ENCODE results near the gene RAB30. TPM values are rescaled to one million over a fixed set of nuclear protein-coding genes. Genes with fewer than 3 reads are reported as not detected.

The RAB30 gene
- total and polyA plus RNA-seq, 2 experiments from 2014 or later, result 2.5 to 10.2 TPM

GRCh38 chr11:83088965-83089364 is 17.3 kb upstream of the RAB30 start:
- H3K79me2 ChIP-seq, result no peaks in the 10 kb centered on the region
- no peak overlapping the region for H3K4me2 ChIP-seq
- peaks cover 17% of the 10 kb centered on the region for H3K4me1 ChIP-seq (ENCODE audit: insufficient read depth)
- H3K4me3 ChIP-seq, result no peak overlapping the region
- no peaks in the 10 kb centered on the region for H3K36me3 ChIP-seq (replicated peaks; ENCODE audit: insufficient read depth, low read depth)
- no peak overlapping the region for H2AFZ ChIP-seq
- 91% methylated on average over 2 of the region's 2 CpGs for WGBS (ENCODE audit: low lambda C conversion rate, missing lambda C conversion rate)
- no peaks in the 10 kb centered on the region for H4K20me1 ChIP-seq (ENCODE audit: insufficient read depth, poor library complexity, severe bottlenecking)
- no peak for DNase-seq (ENCODE audit: low spot score)
- no peak overlapping the region for H3K27ac ChIP-seq
- H3K9me2 ChIP-seq (replicated peaks; ENCODE audit: insufficient read depth), result no peaks in the 10 kb centered on the region
- no peaks in the 10 kb centered on the region for H3K9me3 ChIP-seq (ENCODE audit: low read depth)
- no peak for TF ChIP-seq EZH2phosphoT487 (IDR thresholded peaks at IDR 0.05; ENCODE audit: low read depth, severe bottlenecking, unreplicated experiment)
- TF ChIP-seq, protein P1, sequence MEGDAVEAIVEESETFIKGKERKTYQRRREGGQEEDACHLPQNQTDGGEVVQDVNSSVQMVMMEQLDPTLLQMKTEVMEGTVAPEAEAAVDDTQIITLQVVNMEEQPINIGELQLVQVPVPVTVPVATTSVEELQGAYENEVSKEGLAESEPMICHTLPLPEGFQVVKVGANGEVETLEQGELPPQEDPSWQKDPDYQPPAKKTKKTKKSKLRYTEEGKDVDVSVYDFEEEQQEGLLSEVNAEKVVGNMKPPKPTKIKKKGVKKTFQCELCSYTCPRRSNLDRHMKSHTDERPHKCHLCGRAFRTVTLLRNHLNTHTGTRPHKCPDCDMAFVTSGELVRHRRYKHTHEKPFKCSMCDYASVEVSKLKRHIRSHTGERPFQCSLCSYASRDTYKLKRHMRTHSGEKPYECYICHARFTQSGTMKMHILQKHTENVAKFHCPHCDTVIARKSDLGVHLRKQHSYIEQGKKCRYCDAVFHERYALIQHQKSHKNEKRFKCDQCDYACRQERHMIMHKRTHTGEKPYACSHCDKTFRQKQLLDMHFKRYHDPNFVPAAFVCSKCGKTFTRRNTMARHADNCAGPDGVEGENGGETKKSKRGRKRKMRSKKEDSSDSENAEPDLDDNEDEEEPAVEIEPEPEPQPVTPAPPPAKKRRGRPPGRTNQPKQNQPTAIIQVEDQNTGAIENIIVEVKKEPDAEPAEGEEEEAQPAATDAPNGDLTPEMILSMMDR (IDR thresholded peaks at IDR 0.05; ENCODE audit: poor library complexity), result no peak
- TF ChIP-seq EZH2 (IDR thresholded peaks at IDR 0.05; ENCODE audit: borderline replicate concordance), result no peak
- H3K27me3 ChIP-seq, result no peaks in the 10 kb centered on the region

- no peak overlapping the region for H3K4me2 ChIP-seq
- TF ChIP-seq, protein P1 (IDR thresholded peaks at IDR 0.05; ENCODE audit: poor library complexity), result peak; percentile 47
- TF ChIP-seq EZH2 (IDR thresholded peaks at IDR 0.05; ENCODE audit: borderline replicate concordance) (no peak), EZH2phosphoT487 (IDR thresholded peaks at IDR 0.05; ENCODE audit: low read depth, severe bottlenecking, unreplicated experiment) (no peak)
- no peak overlapping the region for H3K4me3 ChIP-seq
- no peaks in the 10 kb centered on the region for H3K36me3 ChIP-seq (replicated peaks; ENCODE audit: insufficient read depth, low read depth)
- H3K4me1 ChIP-seq (ENCODE audit: insufficient read depth), result peaks cover 4% of the 10 kb centered on the region
- peak; percentile 12 for DNase-seq (ENCODE audit: low spot score)
- 13% methylated on average over 2 of the region's 2 CpGs for WGBS (ENCODE audit: low lambda C conversion rate, missing lambda C conversion rate)
- H3K9me3 ChIP-seq (ENCODE audit: low read depth), result no peaks in the 10 kb centered on the region
- H4K20me1 ChIP-seq (ENCODE audit: insufficient read depth, poor library complexity, severe bottlenecking), result no peaks in the 10 kb centered on the region
- H3K27ac ChIP-seq, result no peak overlapping the region
- H3K9me2 ChIP-seq (replicated peaks; ENCODE audit: insufficient read depth), result no peaks in the 10 kb centered on the region
- no peaks in the 10 kb centered on the region for H3K79me2 ChIP-seq
- no peak overlapping the region for H2AFZ ChIP-seq
- H3K27me3 ChIP-seq, result no peaks in the 10 kb centered on the region
Observed at GRCh38 chr11:83087035-83087434, 15.3 kb upstream of the RAB30 start.

DNA sequence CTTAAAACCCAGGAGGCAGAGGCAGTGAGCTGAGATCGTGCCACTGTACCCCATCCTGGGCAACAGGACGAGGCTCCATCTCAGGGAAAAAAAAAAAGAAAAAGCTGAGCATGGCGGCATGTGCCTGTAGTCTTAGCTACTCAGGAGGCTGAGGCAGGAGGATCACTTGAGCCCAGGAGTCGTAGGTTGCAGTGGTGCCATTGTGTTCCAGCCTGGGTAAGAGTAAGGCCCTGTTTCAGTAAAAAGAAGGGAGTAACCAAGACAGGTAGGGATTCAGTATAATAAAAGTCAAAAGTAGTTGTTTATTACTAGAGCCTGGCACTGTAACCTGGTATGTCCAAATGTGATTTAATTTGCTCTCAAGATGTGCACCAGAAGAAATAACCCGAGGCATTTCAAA is 8.1 kb upstream of the RAB30 start:
- H3K4me3 ChIP-seq, result no peak overlapping the region
- DNase-seq (ENCODE audit: low spot score), result no peak
- H3K36me3 ChIP-seq (replicated peaks; ENCODE audit: insufficient read depth, low read depth), result no peaks in the 10 kb centered on the region
- no peak for TF ChIP-seq EZH2 (IDR thresholded peaks at IDR 0.05; ENCODE audit: borderline replicate concordance)
- no peak for TF ChIP-seq EZH2phosphoT487 (IDR thresholded peaks at IDR 0.05; ENCODE audit: low read depth, severe bottlenecking, unreplicated experiment)
- TF ChIP-seq, protein P1 (IDR thresholded peaks at IDR 0.05; ENCODE audit: poor library complexity), result no peak
- H2AFZ ChIP-seq, result no peak overlapping the region
- H3K4me2 ChIP-seq, result no peak overlapping the region
- no peaks in the 10 kb centered on the region for H4K20me1 ChIP-seq (ENCODE audit: insufficient read depth, poor library complexity, severe bottlenecking)
- WGBS (ENCODE audit: low lambda C conversion rate, missing lambda C conversion rate), result 100% methylated on average over 5 of the region's 5 CpGs
- H3K27me3 ChIP-seq, result no peaks in the 10 kb centered on the region
- H3K9me2 ChIP-seq (replicated peaks; ENCODE audit: insufficient read depth), result no peaks in the 10 kb centered on the region
- H3K9me3 ChIP-seq (ENCODE audit: low read depth), result no peaks in the 10 kb centered on the region
- H3K27ac ChIP-seq, result no peak overlapping the region
- H3K4me1 ChIP-seq (ENCODE audit: insufficient read depth), result no peaks in the 10 kb centered on the region
- H3K79me2 ChIP-seq, result peaks cover 2% of the 10 kb centered on the region

GRCh38 chr11:83078269-83078668 is 6.6 kb upstream of the RAB30 start:
- H3K27me3 ChIP-seq, result no peaks in the 10 kb centered on the region
- 94% methylated on average over 1 of the region's 1 CpG for WGBS (ENCODE audit: low lambda C conversion rate, missing lambda C conversion rate)
- TF ChIP-seq EZH2phosphoT487 (IDR thresholded peaks at IDR 0.05; ENCODE audit: low read depth, severe bottlenecking, unreplicated experiment) (no peak), EZH2 (IDR thresholded peaks at IDR 0.05; ENCODE audit: borderline replicate concordance) (no peak)
- TF ChIP-seq, protein P1 (IDR thresholded peaks at IDR 0.05; ENCODE audit: poor library complexity), result no peak

More at GRCh38 chr11:83078269-83078668, 6.6 kb upstream of the RAB30 start:
- no peaks in the 10 kb centered on the region for H4K20me1 ChIP-seq (ENCODE audit: insufficient read depth, poor library complexity, severe bottlenecking)
- no peak overlapping the region for H3K27ac ChIP-seq
- H3K36me3 ChIP-seq (replicated peaks; ENCODE audit: insufficient read depth, low read depth), result no peaks in the 10 kb centered on the region
- no peaks in the 10 kb centered on the region for H3K9me2 ChIP-seq (replicated peaks; ENCODE audit: insufficient read depth)
- peaks cover 18% of the 10 kb centered on the region for H3K79me2 ChIP-seq
- H3K4me3 ChIP-seq, result no peak overlapping the region
- DNase-seq (ENCODE audit: low spot score), result no peak
- no peak overlapping the region for H2AFZ ChIP-seq
- peaks cover 5% of the 10 kb centered on the region for H3K4me1 ChIP-seq (ENCODE audit: insufficient read depth)
- no peaks in the 10 kb centered on the region for H3K9me3 ChIP-seq (ENCODE audit: low read depth)
- H3K4me2 ChIP-seq, result no peak overlapping the region

Measured in hepatocyte (in vitro differentiated cells).